DOHH2 (cell line): ENCODE measurements around the gene RFWD3.

Source experiments
- H3F3A ChIP-seq: fragments of 200-600 bp; sonication (generic), shearing (Covaris generic); 2 replicates; pipeline ENCODE4 v1.6.0; 2016; ENCODE audit warnings: antibody characterized with exemption, mild to moderate bottlenecking; ENCODE audit not compliant: control insufficient read depth, insufficient read depth
- H3K27ac ChIP-seq: fragments of 200-600 bp; sonication (generic); 2 replicates; pipeline ENCODE4 v1.5.1; 2014; ENCODE audit warnings: low read depth, mild to moderate bottlenecking, low read length, moderate library complexity
- H3K27me3 ChIP-seq: fragments of 200-600 bp; sonication (generic); 2 replicates; pipeline ENCODE4 v1.6.1; 2014; ENCODE audit warnings: mild to moderate bottlenecking, low read length, mixed read lengths; ENCODE audit not compliant: control insufficient read depth
- H3K36me3 ChIP-seq: fragments of 200-600 bp; sonication (generic); 2 replicates; pipeline ENCODE4 v1.6.1; 2014; ENCODE audit warnings: mild to moderate bottlenecking, low read length, moderate library complexity, mixed read lengths; ENCODE audit not compliant: control insufficient read depth
- H3K4me1 ChIP-seq: fragments of 200-600 bp; sonication (generic); 2 replicates; pipeline ENCODE4 v1.6.1; 2014; ENCODE audit warnings: mild to moderate bottlenecking, low read length, mixed read lengths; ENCODE audit not compliant: control insufficient read depth
- H3K4me2 ChIP-seq: fragments of 200-600 bp; sonication (generic); 2 replicates; pipeline ENCODE4 v1.6.0; 2014; ENCODE audit warnings: mild to moderate bottlenecking, low read length, moderate library complexity
- H3K4me3 ChIP-seq: fragments of 200-600 bp; sonication (generic); 2 replicates; pipeline ENCODE4 v1.5.1; 2014; ENCODE audit warnings: mild to moderate bottlenecking, low read length, mixed read lengths
- H3K79me2 ChIP-seq: fragments of 200-600 bp; sonication (generic); 2 replicates; pipeline ENCODE4 v1.6.1; 2014; ENCODE audit warnings: mild to moderate bottlenecking, low read length, mixed read lengths; ENCODE audit not compliant: control insufficient read depth
- H3K9me2 ChIP-seq: fragments of 200-600 bp; sonication (generic); replicated peaks from 2 replicates; pipeline ENCODE4 v1.6.1; 2014; ENCODE audit warnings: mild to moderate bottlenecking, low read length, mixed read lengths; ENCODE audit not compliant: control insufficient read depth
- H3K9me3 ChIP-seq: fragments of 200-600 bp; sonication (generic); 2 replicates; pipeline ENCODE4 v1.6.1; 2014; ENCODE audit warnings: antibody characterized with exemption, low read length, mixed read lengths; ENCODE audit not compliant: control insufficient read depth, insufficient read depth
- H4K20me1 ChIP-seq: fragments of 200-600 bp; sonication (generic); 2 replicates; pipeline ENCODE4 v1.6.0; 2014; ENCODE audit warnings: low read depth, mild to moderate bottlenecking, antibody characterized with exemption, low read length, moderate library complexity; ENCODE audit not compliant: control insufficient read depth, insufficient read depth
- EZH2phosphoT487 ChIP-seq: fragments of 200-600 bp; sonication (generic); IDR thresholded peaks from 2 replicates; pipeline ENCODE4 v1.6.1; 2017; ENCODE audit warnings: borderline replicate concordance, mild to moderate bottlenecking, antibody characterized with exemption, low read length, moderate library complexity, mixed read lengths
- TF ChIP-seq, protein P1 (sequence below): fragments of 200-600 bp; sonication (generic); IDR thresholded peaks from one replicate; pipeline ENCODE4 v1.5.1; 2014; ENCODE audit warnings: antibody characterized with exemption, mild to moderate bottlenecking, low read depth, low read length; ENCODE audit not compliant: poor library complexity, severe bottlenecking

RFWD3 gene

DNA sequence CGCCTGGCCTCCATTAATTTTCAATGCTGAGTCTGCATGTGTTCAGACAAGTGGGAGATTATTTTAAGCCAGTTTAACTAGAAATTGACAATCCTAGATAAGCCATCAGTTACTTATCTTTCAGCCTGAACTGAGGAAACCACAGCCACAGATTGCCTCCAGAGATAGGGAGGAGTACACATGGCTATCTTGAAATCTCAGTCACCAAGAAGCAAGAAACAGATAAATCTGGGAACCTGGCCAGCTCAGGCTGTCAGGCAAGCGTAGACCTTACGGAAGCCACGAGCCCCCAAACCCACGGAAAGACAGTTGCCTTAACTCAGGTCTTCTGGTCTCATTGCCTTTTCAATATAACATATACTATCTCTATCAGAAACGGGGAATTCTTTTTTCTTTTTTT lies 57.7 kb downstream of the RFWD3 start:
- Histone ChIP-seq H3K4me2 (no peak overlapping the region), H3F3A (no peaks in the 10 kb centered on the region), H3K4me3 (no peak overlapping the region), H3K9me2 (no peaks in the 10 kb centered on the region), H3K27ac (no peak overlapping the region), H3K4me1 (peaks cover 21% of the 10 kb centered on the region), H3K79me2 (peaks cover 29% of the 10 kb centered on the region), H3K36me3 (peaks cover 6% of the 10 kb centered on the region; the same call in 1 of the 2 replicates), H3K27me3 (no peaks in the 10 kb centered on the region), H3K9me3 (no peaks in the 10 kb centered on the region), H4K20me1 (peaks cover 3% of the 10 kb centered on the region; the same call in 1 of the 2 replicates)
- TF ChIP-seq, protein P1, sequence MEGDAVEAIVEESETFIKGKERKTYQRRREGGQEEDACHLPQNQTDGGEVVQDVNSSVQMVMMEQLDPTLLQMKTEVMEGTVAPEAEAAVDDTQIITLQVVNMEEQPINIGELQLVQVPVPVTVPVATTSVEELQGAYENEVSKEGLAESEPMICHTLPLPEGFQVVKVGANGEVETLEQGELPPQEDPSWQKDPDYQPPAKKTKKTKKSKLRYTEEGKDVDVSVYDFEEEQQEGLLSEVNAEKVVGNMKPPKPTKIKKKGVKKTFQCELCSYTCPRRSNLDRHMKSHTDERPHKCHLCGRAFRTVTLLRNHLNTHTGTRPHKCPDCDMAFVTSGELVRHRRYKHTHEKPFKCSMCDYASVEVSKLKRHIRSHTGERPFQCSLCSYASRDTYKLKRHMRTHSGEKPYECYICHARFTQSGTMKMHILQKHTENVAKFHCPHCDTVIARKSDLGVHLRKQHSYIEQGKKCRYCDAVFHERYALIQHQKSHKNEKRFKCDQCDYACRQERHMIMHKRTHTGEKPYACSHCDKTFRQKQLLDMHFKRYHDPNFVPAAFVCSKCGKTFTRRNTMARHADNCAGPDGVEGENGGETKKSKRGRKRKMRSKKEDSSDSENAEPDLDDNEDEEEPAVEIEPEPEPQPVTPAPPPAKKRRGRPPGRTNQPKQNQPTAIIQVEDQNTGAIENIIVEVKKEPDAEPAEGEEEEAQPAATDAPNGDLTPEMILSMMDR = no peak
- TF ChIP-seq EZH2phosphoT487 = no peak

DNA sequence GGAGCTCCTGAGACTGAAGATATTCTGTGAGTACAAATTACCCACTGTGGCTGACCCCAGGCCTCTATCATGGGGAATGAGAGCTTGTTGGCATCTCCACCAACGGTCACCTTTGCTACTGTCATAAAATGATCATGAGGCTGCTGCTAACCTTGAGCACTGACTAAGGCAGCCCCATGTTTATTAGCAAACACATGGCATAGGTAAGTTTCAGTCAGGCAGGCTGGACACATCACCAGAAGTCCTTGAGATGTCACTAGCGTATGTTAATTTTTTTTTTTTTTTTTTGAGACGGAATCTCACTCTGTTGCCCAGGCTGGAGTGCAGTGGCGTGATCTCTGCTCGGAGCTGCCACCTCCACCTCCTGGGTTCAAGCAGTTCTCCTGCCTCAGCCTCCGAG lies 58.3 kb downstream of the RFWD3 start:
- Histone ChIP-seq H3K4me3 (no peak overlapping the region), H3K9me3 (no peaks in the 10 kb centered on the region), H3K9me2 (no peaks in the 10 kb centered on the region), H3K4me1 (peaks cover 21% of the 10 kb centered on the region), H3K27ac (no peak overlapping the region), H4K20me1 (peaks cover 3% of the 10 kb centered on the region; the same call in 1 of the 2 replicates), H3K79me2 (peaks cover 35% of the 10 kb centered on the region), H3K36me3 (peaks cover 6% of the 10 kb centered on the region; the same call in 1 of the 2 replicates), H3K27me3 (no peaks in the 10 kb centered on the region), H3F3A (no peaks in the 10 kb centered on the region), H3K4me2 (no peak overlapping the region)
- no peak for TF ChIP-seq EZH2phosphoT487
- TF ChIP-seq, protein P1 = no peak

- TF ChIP-seq, protein P1 = no peak
- TF ChIP-seq EZH2phosphoT487 = no peak
- no peaks in the 10 kb centered on the region for H3K9me3 ChIP-seq
- H3K4me3 ChIP-seq = no peak overlapping the region
- H3K79me2 ChIP-seq = peaks cover 39% of the 10 kb centered on the region
- H3K27ac ChIP-seq = no peak overlapping the region
- peaks cover 21% of the 10 kb centered on the region for H3K4me1 ChIP-seq
- no peak overlapping the region for H3K4me2 ChIP-seq
- no peaks in the 10 kb centered on the region for H3K27me3 ChIP-seq
- H3K9me2 ChIP-seq = no peaks in the 10 kb centered on the region
- no peaks in the 10 kb centered on the region for H3F3A ChIP-seq
- H4K20me1 ChIP-seq = peaks cover 3% of the 10 kb centered on the region; the same call in 1 of the 2 replicates
- peaks cover 6% of the 10 kb centered on the region; the same call in 1 of the 2 replicates for H3K36me3 ChIP-seq
Observed at GRCh38 chr16:74607962-74608356, 58.7 kb downstream of the RFWD3 start.
